Measurements from ENCODE around the gene KLHL8.
"Not testable (repeated sequence)": the region's sequence is repeated elsewhere in the genome, so short reads cannot be mapped to it uniquely, and the experiment has no call there.

KLHL8 gene

DNA sequence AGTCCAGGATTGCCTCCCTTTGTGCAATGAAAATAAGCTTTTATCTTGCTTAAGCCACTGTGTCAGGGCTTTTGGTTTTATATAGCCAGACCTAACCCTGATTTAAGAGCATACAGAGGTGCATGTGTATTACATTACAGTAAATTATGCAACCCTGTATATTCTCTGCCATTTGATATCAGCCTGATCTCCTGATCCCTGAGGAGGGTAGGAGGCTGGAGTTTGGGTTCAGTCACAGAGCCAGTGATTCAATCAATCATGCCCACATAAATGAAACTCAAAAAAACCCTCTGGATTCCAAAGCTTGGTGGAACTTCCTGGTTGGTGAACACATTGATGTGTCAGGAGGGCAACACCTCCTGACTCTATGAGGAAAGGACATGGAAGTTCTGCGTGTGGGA, 7.3 kb upstream of the KLHL8 start:
- no peak for DNase-seq

DNA sequence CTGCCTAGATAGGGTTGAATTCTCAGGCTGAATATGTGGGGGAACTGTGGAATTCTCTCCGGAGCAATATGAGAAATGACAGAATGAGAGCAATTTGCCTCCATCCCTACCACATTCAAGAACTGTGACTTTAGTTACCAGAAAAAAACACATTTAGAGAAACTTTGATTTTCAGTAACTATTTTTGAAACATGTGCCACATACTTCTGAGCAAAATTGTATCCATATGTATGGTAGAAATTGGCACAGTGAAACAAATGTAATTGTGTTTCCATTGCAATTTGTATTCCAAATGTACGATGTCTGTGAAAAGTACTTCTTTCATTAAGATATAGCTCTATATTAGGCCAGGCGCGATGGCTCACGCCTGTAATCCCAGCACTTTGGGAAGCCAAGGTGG, 5.5 kb upstream of the KLHL8 start:
- DNase-seq, result no peak

DNA sequence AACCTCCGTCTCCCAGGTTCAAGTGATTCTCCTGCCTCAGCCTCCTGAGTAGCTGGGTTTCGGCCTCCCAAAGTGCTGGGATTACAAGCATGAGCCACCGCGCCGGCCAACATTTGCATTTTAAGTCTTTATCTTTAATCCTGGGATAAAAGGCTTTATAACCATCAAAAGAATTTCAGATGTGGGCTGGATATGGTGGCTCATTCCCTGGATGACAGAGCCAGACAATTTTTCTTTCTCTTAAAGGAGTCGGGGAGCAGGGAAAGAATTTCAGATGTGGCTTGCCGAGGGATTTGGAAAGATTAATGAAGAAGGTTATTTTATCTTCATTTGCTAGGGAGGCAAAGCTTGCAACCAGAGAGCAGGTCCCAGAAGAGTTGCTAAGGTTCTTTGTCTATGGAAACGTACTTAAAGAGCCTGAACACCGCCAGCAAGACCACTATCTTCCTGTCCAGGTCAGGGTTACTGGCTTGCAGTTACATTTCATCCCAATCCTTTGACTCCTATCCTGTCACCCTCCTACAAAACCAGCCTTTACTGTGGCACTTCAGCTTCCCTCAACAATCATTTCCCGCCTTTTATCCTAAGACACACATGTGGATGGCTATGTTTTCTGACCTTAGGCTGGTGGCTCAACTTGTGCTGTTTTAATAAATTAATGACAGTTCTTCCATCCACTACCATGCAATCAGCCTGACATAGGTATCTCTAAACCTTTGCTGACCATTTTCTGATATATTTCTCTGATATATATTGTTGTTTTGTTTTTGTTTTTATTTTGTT, 3.9 kb upstream of the KLHL8 start:
- no peak for DNase-seq

DNA sequence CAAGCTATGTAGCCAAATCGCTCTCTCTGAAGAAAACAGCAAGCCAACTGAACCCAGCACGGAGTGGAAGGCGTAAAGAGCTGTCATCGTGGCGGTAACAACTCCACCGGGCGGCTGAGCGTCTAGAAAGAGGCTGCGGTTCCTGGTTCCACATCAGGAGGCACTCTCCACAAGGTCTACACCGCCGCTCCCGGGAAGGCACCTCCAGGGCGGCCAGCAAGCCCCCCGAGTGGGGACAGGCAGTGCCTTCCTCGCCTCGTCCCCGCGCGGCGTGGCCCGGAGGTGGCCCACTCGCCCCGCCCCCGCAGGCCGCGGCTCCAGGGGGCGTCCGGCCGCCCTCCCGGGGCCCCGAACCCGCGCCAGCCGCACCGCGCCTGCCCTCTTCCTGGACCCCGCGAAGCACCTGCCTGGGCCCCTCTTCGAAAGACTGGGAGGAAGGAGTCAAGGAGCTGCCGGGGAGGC, 755 bp downstream of the KLHL8 start:
- peak; percentile 64 for DNase-seq

DNA sequence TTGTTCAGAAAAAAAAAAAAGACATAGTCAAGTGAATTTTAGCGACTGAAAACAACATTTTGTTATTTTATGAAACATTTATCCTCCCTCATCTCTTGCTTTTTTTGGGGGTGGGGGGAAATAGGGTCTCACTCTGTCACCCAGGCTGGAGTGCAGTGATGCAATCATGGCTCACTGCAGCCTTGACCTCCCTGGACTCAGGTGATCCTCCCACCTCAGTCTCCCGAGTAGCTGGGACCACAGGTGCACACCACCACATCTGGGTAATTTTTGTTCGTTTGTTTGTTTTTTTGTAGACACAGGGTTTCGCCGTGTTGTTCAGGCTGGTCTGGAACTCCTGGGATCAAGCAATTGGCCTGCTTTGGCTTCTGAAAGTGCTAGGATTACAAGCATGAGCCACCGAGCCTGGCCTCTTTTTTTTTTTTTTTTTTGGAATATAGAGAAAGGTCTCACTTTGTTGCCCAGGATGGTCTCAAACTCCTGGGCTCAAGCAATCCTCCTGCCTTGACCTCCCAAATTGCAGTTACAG, 3.1 kb downstream of the KLHL8 start:
- DNase-seq, result not testable (repeated sequence)

DNA sequence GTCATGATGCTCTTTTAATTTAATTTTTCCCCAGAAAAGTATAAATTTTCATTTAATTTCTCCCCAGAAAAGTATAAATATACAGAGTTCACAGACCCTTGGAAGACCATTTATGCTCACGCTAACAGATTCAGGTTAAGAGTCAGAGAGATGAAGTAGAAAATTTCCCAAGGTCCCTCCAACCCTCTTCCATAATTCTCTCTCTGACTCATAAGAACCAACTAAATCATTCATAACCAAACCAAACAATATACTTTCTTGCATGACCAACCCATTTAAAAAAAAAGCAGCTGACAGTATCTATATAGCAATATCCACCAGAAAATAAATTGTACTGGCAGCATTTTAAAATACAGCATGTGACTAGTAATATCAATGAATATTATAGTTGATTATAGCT, 3.9 kb downstream of the KLHL8 start:
- no peak for DNase-seq

DNA sequence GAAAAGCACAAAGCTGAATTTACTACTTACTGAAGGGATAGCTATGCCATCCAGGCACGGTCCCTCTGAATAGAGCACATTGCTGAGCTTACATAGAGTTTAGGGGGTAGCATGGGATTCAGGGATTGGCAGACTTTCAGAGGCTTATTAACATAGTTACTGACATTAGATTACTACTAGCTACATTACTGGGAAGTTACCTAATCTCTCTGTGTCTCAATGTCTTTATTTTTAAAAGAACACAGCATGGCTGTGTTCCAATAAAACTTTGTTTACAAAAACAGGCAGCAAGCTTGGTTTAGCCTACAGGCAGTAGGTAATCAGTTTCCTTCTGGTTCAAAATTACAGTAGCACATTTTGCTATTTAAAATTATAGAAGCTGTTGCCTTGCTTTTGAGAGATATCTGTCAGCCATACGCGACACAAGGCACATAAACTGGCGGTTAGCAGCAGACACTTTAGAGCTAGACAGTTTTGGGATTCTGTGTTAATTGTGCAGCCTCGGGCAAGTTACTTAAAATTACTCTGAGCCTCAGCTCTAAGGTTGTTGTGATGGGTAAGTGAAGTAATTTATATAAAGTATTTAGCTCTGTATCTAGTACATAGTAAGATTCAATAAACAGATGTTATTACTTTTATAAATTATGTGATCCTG, 6.9 kb downstream of the KLHL8 start:
- DNase-seq, result no peak

DNA sequence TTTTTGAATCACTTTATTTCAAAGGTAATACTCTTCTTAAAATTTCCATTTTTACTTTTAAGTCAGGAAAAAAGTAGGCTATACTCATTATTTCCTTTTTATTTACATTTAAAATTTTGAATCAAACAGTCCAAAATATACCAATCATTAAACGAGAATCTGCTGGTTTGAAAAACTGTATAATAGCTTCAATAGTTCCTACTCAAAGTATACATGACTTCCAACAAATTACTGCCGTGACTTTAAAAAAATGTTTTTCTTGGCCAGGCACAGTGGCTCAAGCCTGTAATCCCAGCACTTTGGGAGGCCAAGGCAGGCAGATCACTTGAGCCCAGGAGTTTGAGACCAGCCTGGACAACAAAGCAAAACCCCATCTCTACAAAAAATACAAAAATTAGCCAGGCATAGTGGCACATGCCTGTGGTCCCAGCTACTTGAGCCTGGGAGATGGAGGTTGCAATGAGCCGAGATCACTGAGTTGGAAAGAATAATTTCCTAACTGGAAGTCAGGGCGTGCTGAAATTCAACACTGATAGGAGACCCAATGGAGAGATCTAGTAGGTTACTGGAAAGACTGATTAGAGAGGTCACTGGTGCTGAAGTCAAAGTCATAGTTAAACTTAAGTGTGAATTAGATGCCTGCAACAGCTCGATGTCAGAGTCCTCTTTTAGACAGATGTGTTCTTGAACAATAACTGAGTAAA, 9.0 kb downstream of the KLHL8 start:
- no peak for DNase-seq

DNA sequence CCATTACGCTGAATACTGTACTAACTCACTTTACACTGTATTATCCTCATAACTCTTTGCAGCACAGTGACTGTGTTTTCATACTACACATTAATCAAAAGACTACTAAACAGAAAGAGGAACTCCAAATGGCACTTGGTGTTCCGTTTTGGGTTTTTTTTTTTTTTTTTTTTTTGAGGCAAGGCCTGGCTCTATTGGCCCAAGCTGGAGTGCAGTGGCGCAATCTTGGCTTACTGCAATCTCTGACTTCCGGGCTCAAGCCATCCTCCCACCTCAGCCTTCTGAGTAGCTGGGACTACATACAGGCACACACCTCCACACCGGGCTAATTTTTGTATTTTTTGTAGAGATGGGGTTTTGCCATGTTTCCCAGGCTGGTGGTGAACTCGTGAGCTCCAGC, 10.7 kb downstream of the KLHL8 start:
- no peak for DNase-seq

DNA sequence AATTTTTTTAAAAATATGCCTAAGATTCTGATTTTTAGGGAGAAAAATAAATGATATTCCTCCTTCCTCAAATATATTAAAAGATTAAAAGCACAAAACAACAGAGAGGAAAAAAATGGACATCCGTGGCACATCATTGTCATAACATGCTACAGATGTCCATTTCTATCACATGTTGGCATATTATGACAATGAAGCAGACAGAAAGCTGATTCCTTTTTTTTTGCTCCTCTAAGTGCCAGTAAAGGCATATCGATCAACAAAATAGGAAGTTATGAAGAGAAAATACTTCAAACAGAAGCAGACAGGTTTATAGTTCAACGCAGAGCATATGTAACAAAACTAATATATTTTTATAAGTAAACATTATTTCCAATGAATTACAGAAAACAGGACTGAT, 11.2 kb downstream of the KLHL8 start:
- no peak for DNase-seq

DNA sequence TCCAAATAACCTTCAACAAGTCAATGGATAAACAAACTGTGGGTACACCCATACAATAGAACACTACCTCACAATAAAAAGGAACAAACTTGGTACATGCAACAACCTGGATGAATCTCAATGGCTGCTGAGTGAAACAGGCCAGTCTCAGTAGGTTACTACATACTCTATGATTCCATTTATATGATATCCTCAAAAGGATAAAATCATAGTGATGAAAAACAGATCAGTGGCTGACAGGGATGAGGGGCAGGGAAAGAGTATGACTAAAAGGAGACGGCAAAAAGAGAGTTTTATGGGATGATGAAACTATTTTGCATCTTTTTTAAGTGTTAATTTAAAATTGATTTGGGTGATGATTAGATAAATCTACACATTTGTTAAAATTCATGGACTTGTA, 15.9 kb downstream of the KLHL8 start:
- no peak for DNase-seq

DNA sequence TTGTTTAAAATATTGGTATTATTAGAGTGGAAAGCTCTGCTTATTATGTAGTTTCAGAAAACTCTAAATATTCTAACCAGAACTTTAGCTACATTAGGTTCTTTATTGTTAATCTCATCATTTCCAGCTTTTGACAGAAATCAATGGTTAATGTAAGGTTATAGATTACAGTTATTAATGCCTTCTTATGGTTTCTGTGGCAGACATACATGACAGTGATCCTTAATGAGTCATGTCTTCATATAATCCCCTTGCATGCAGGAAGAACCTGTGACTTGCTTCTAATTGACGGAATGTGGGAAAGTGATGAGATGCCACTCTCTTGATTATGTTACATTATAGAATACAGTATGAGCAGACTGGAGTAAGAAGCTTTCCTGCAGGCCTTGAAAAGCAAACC, 23.5 kb downstream of the KLHL8 start:
- no peak for DNase-seq

DNA sequence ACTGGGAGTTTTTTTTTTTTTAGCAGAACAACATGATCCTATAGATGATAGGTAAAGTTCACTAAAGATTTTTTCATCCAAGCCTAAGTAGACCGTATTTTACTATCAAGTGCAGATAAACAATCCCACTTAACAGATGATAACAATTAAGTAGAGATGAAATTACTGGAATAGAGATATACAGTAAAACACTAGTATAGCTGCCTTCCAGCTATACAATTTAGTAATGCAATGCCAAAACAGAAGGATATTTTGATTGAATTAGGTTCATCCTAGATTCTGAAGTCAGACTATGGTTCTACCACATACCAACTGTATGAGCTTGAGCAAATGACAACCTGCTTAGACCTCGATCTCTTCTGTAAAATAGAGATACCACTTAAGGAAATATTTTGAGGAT, 24.3 kb downstream of the KLHL8 start:
- no peak for DNase-seq

DNA sequence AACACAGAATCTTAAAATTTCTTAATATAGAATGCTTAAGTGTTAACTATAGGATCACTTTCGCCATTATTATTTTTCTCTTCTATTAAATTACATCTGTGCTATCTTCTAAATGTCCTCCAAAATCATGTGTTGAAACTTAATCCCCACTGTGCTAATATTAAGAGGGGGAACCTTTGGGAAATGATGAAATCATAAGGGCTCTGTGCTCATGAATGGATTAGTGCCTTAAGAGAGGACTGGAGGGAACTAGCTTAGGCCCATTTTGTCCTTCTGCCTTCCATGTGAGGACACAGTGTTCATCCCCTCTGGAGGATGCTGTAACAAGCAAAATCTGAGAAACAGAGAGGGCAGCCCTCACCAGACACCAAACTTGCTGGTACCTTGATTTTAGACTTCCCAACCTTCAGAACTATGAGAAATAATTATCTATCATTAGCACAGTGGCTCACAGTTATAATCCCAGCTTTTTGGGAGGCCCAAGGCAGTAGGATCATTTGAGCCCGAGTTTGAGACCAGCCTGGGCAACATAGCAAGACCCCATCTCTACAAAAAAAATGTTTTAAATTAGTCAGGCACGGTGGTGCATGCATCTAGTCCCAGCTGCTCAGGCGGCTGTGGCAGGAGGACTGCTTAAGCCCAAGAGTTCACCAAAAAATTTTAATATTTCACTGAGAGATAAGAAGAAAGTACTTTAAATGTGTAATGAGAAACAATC, 26.3 kb downstream of the KLHL8 start:
- DNase-seq, result no peak

DNA sequence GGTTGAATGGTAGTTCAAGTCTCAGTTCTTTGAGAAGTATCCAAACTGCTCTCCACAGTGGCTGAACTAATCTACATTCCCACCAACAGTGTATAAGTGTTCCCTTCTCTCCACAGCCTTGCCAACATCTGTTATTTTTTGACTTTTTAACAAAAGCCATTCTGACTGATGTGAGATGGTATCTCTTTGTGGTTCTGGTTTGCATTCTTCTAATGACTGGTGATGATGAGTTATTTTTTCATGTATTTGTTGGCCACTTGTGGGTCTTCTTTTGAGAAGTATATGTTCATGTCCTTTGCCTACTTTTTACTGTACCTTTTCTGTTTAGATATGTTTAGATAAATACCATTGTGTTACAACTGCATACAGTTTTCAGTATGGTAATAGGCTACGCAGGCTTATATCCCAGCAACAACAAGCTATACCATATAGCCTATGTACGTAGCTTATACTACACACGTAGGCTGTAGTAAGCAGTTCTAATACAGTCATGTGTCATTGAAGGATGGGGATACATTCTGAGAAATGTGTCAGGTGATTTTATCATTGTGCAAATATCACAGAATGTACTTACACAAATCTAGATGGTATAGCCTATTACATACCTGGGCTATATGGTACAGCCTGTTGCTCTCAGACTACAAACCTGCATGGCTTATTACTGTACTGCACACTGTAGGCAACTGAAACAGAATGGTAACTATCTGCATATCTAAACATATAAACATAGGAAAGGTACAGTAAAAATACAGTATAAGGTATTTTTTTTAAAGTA, 28.1 kb downstream of the KLHL8 start:
- no peak for DNase-seq

DNA sequence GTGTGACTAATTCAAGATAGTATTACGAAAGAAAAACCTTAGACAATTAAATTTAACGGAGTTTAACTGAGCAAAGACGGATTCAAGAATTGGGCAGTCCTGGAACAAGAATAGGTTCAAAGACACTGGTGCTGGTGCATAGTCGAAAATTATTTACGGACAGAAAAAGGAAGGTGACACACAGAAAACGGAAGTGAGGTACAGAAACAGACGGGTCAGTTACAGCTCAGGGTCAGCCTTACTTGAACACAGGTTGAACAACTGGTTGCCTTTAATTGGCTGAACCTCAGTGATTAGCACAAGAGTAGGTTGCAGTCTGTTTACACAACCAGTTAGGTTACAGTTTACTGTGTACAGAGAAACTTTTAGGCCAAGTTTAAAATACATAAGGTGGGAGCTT, 31.5 kb downstream of the KLHL8 start:
- no peak for DNase-seq

DNA sequence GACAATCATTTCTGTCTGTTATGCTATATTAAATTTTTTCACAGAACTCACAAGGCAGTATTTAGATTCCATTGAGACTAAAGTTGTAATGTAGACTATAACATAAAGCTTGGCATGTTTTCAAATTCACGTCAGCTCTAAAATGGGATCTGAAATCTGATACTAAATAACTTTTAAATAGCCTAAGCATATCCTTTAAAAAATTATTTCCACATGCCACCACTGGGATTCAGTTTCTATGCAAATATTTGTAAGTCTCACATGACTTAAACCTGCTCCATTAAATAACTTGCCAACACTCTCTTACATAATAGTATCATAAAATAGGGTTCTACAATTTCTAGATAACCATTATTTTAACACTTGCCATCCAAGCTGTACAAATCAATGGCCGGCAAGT, 32.4 kb downstream of the KLHL8 start:
- no peak for DNase-seq

DNA sequence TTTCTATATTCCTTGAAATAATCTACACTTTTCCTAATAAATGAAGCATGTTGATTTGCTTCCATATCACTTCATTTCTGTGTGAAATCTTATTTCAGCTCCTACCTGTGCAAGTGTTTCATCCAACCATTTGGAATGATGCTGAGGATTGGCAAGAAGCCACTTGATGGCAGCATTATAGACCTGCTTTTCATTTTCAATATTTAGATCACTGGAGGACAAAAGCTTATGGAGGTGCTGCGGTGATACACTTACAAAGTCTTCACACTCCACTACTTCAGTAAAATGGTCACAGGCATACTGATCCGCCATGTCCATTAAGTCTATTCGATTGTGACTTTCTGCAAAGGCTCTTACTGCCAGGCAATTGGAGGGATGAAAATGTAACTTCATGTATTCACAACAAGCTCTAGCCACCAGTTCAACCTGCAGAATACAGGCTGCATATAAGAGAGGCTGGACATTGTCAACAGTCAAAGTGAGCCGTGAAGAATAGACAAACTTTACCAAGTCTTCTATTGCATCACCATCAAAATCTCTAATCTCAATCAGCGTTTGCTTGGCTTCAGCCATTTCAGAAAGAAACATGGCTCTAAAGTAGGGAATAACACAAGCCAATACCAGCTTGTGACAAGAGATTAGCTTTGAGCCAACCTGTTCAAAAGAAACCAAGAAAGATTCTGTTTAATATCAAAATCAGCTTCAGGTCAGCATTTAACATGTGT, 35.1 kb downstream of the KLHL8 start:
- no peak for DNase-seq

DNA sequence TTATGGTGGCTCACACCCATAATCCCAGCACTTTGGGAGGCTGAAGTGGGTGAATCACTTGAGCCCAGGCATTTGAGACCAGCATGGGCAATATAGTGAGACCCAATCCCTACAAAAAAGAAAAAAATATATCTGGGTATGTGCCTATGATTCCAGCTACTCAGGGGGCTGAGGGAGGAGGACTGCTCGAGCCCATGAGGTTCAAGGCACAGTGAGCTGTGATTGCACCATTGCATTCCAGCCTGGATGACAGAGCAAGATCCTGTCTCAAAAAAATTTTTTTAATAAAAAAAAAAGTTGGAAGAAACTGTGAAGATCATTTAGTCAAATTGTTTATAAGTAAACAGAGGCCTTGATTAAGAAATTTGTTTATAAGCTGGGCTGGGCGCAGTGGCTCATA, 39.7 kb downstream of the KLHL8 start:
- DNase-seq, result no peak

DNA sequence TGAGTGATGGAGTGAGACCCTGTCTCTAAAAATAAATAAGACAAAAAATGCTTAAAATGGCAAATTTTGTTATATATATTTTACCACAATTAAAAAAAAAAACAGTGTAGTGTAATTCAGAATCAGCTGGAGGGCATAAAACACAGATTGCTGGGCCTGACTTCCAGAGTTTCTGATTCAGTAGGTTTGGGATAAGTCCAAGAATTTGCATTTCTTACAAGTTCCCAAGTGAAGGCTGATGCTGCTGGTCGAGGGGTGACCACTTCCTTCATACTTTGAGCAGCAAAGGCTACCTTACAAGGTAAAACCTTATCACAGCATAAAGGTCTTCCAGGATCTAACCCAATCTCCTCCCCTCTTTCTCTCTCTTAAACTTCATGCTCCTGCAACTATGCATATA, 40.7 kb downstream of the KLHL8 start:
- DNase-seq, result no peak

DNA sequence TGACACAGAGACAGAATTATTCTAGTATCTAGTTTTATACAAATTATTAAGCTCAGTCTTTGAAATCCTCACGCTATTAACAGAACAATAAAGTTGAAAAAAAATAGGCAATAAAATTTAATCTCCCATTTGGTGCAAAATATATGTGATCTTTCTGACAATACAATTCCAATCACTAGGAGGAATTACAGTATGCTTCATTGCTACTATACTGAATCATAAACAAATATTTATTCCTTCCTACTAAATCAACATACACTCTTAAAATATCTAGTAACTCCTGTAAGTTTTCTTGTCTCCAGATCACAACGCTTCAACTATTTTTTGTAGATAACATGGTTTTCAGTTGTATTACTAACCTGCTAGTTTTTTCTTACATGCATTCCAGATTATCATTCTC, 45.7 kb downstream of the KLHL8 start:
- DNase-seq, result no peak

DNA sequence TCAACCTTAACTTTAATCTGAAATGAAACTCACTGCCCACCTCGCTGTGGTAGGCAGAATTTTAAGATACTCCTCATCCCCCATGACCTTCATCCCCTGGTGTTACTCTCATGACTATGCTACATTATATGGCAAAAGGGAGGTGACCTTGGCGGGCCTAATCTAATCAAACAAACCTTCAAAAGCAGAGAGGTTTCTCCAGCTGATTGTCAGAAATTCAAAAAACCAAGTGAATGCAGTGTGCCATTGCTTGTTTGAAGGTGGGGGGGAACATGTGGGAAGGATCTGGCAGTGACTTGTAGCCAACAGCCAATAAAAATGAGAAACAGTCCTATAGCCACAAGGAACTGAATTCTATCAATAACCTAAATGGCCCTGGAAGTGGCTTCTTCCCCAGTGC, 48.5 kb downstream of the KLHL8 start:
- DNase-seq, result no peak

Measured in islet precursor cell (in vitro differentiated cells).